Natural killer cell (primary cell): Measurements from ENCODE around the gene EPHB1. TPM values are rescaled to one million over a fixed set of nuclear protein-coding genes. Genes with fewer than 3 reads are reported as not detected.

Experiments used
- ATAC-seq, 3 donors: fragments of 150-1000 bp in 2 of 3; fragments of 200-7000 bp in 1 of 3; cut with Tn5 transposase; 1 replicate in 1 of 3; 2 replicates in 2 of 3; pipeline ENCODE4 v1.10.0; 2021; ENCODE audit warnings: mild to moderate bottlenecking in 2 of 3, moderate library complexity in 2 of 3
- DNase-seq, 2 donors: peaks; one replicate each; pipeline versions ENCODE4 v3.0.0 to v3.0.0-alpha.2; 2013 to 2021; ENCODE audit warnings: mixed read lengths in 1 of 2
- H3K27ac ChIP-seq: one replicate; pipeline ENCODE4 v1.5.1; 2013; ENCODE audit warnings: mild to moderate bottlenecking, low read length
- H3K27me3 ChIP-seq: one replicate; pipeline ENCODE4 v1.6.1; 2013; ENCODE audit warnings: low read length; ENCODE audit not compliant: control insufficient read depth, insufficient read depth
- H3K36me3 ChIP-seq: one replicate; pipeline ENCODE4 v1.6.1; 2013; ENCODE audit warnings: low read length; ENCODE audit not compliant: control insufficient read depth, insufficient read depth
- H3K4me1 ChIP-seq: one replicate; pipeline ENCODE4 v1.6.1; 2013; ENCODE audit warnings: low read length; ENCODE audit not compliant: control insufficient read depth, insufficient read depth
- H3K4me3 ChIP-seq: one replicate; pipeline ENCODE4 v1.5.1; 2013; ENCODE audit warnings: low read length
- H3K9me3 ChIP-seq: one replicate; pipeline ENCODE4 v1.6.1; 2013; ENCODE audit warnings: low read length; ENCODE audit not compliant: control insufficient read depth, insufficient read depth
- H3K27ac Mint-ChIP-seq, 2 donors: one replicate each; pipeline ENCODE4 v1.8.0; 2022; ENCODE audit warnings: mild to moderate bottlenecking in 2 of 2, mixed read lengths in 2 of 2, moderate library complexity in 1 of 2
- H3K27me3 Mint-ChIP-seq, 2 donors: one replicate each; pipeline ENCODE4 v1.8.0; 2022; ENCODE audit warnings: low read depth in 2 of 2, mixed read lengths in 2 of 2
- H3K36me3 Mint-ChIP-seq: one replicate; pipeline ENCODE4 v1.8.0; 2022; ENCODE audit warnings: mixed read lengths
- H3K4me1 Mint-ChIP-seq, 2 donors: one replicate each; pipeline ENCODE4 v1.8.0; 2022; ENCODE audit warnings: mixed read lengths in 2 of 2
- H3K4me3 Mint-ChIP-seq: one replicate; pipeline ENCODE4 v1.8.0; 2022; ENCODE audit warnings: mild to moderate bottlenecking, moderate library complexity, mixed read lengths
- H3K9me3 Mint-ChIP-seq, 2 donors: one replicate each; pipeline ENCODE4 v1.8.0; 2022; ENCODE audit warnings: mixed read lengths in 2 of 2
- WGBS: methylation state at CpG from one replicate; pipeline ENCODE4 v1.1.7; 2013; ENCODE audit warnings: missing lambda C conversion rate; ENCODE audit not compliant: insufficient coverage; 5-methylcytosine and 5-hydroxymethylcytosine counted together
- intact Hi-C: fragments of 100-400 bp; cut with micrococcal nuclease; formaldehyde crosslinking; loops from one replicate; pipeline ENCODE4 v1.14.2; 2022
- total RNA-seq, 4 donors: library from RNA; stranded (reverse); fragments of 120-200 nt in 1 of 4; gene quantifications; one replicate each; pipeline versions ENCODE4 v1.2.3 to v1.2.4, GENCODE V29; 2013 to 2022
- TF ChIP-seq, protein P1 (sequence below): fragments of 200-600 bp; IDR thresholded peaks from one replicate; pipeline ENCODE4 v1.8.0; 2022; ENCODE audit warnings: antibody characterized with exemption

EPHB1 gene
- total RNA-seq, 3 donors from 2014 or later (not counting 1 experiment from before 2014, with no cell fraction given), result 0.60 TPM; not detected in 2

GRCh38 chr3:135239615-135239884, 444.5 kb downstream of the EPHB1 start:
- 75% methylated on average over 1 of the region's 1 CpG for WGBS
- intact Hi-C loops, result no loop called here
- H3K4me3 ChIP-seq, result no peak overlapping the region
- Mint-ChIP-seq H3K27ac (no peak overlapping the region), H3K36me3 (no peaks in the 10 kb centered on the region), H3K4me1 (no peaks in the 10 kb centered on the region), H3K4me3 (no peak overlapping the region), H3K27me3 (no peaks in the 10 kb centered on the region), H3K9me3 (peaks cover 2 to 4% of the 10 kb centered on the region in 2 donors)
- H3K27ac ChIP-seq, result no peak overlapping the region
- ATAC-seq (no peak), DNase-seq (no peak)
- H3K9me3 ChIP-seq, result no peaks in the 10 kb centered on the region
- H3K4me1 ChIP-seq, result no peaks in the 10 kb centered on the region
- no peaks in the 10 kb centered on the region for H3K27me3 ChIP-seq
- TF ChIP-seq, protein P1, sequence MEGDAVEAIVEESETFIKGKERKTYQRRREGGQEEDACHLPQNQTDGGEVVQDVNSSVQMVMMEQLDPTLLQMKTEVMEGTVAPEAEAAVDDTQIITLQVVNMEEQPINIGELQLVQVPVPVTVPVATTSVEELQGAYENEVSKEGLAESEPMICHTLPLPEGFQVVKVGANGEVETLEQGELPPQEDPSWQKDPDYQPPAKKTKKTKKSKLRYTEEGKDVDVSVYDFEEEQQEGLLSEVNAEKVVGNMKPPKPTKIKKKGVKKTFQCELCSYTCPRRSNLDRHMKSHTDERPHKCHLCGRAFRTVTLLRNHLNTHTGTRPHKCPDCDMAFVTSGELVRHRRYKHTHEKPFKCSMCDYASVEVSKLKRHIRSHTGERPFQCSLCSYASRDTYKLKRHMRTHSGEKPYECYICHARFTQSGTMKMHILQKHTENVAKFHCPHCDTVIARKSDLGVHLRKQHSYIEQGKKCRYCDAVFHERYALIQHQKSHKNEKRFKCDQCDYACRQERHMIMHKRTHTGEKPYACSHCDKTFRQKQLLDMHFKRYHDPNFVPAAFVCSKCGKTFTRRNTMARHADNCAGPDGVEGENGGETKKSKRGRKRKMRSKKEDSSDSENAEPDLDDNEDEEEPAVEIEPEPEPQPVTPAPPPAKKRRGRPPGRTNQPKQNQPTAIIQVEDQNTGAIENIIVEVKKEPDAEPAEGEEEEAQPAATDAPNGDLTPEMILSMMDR, result no peak
- no peaks in the 10 kb centered on the region for H3K36me3 ChIP-seq

- intact Hi-C loops, result no loop called here
- no peak for DNase-seq
- no peak overlapping the region for H3K27ac Mint-ChIP-seq
Measured at GRCh38 chr3:135240426-135240825, 445.4 kb downstream of the EPHB1 start.

GRCh38 chr3:135242285-135242684, 447.2 kb downstream of the EPHB1 start:
- Histone ChIP-seq H3K4me1 (no peaks in the 10 kb centered on the region), H3K9me3 (no peaks in the 10 kb centered on the region), H3K27me3 (no peaks in the 10 kb centered on the region), H3K4me3 (no peak overlapping the region), H3K36me3 (no peaks in the 10 kb centered on the region), H3K27ac (no peak overlapping the region)
- H3K36me3 Mint-ChIP-seq, result no peaks in the 10 kb centered on the region
- no peaks in the 10 kb centered on the region for H3K27me3 Mint-ChIP-seq
- TF ChIP-seq, protein P1, result no peak
- peaks cover 2 to 4% of the 10 kb centered on the region in 2 donors for H3K9me3 Mint-ChIP-seq
- no peaks in the 10 kb centered on the region for H3K4me1 Mint-ChIP-seq
- ATAC-seq, result no peak
- 87% methylated on average over 2 of the region's 2 CpGs for WGBS
- H3K4me3 Mint-ChIP-seq, result no peak overlapping the region
- no peak overlapping the region for H3K27ac Mint-ChIP-seq
- intact Hi-C loops, result no loop called here
- DNase-seq, result no peak

More at GRCh38 chr3:135240426-135240825, 445.4 kb downstream of the EPHB1 start:
- no peak overlapping the region for H3K27ac ChIP-seq
- no peak overlapping the region for H3K4me3 ChIP-seq
- TF ChIP-seq, protein P1, result no peak
- H3K4me1 Mint-ChIP-seq, result no peaks in the 10 kb centered on the region
- H3K27me3 ChIP-seq, result no peaks in the 10 kb centered on the region
- H3K9me3 Mint-ChIP-seq, result peaks cover 2 to 4% of the 10 kb centered on the region in 2 donors
- H3K27me3 Mint-ChIP-seq, result no peaks in the 10 kb centered on the region
- H3K4me1 ChIP-seq, result no peaks in the 10 kb centered on the region
- no peaks in the 10 kb centered on the region for H3K36me3 Mint-ChIP-seq
- H3K9me3 ChIP-seq, result no peaks in the 10 kb centered on the region
- H3K36me3 ChIP-seq, result no peaks in the 10 kb centered on the region
- ATAC-seq, result no peak
- no peak overlapping the region for H3K4me3 Mint-ChIP-seq

GRCh38 chr3:135243616-135244015, 448.6 kb downstream of the EPHB1 start:
- Mint-ChIP-seq H3K27ac (no peak overlapping the region), H3K9me3 (peaks cover under 1 to 1% of the 10 kb centered on the region in 2 donors), H3K27me3 (no peaks in the 10 kb centered on the region), H3K36me3 (no peaks in the 10 kb centered on the region), H3K4me1 (no peaks in the 10 kb centered on the region), H3K4me3 (no peak overlapping the region)
- H3K27me3 ChIP-seq, result no peaks in the 10 kb centered on the region
- no peak overlapping the region for H3K27ac ChIP-seq
- no peaks in the 10 kb centered on the region for H3K9me3 ChIP-seq
- H3K4me1 ChIP-seq, result no peaks in the 10 kb centered on the region
- ATAC-seq (no peak), DNase-seq (no peak)
- H3K36me3 ChIP-seq, result no peaks in the 10 kb centered on the region
- 64% methylated on average over 3 of the region's 3 CpGs for WGBS
- H3K4me3 ChIP-seq, result no peak overlapping the region
- intact Hi-C loops, result no loop called here
- TF ChIP-seq, protein P1, result no peak
